Measurements from ENCODE around the gene OGFOD3.
"Not testable (repeated sequence)": the region's sequence is repeated elsewhere in the genome, so short reads cannot be mapped to it uniquely, and the experiment has no call there.

The OGFOD3 gene

DNA sequence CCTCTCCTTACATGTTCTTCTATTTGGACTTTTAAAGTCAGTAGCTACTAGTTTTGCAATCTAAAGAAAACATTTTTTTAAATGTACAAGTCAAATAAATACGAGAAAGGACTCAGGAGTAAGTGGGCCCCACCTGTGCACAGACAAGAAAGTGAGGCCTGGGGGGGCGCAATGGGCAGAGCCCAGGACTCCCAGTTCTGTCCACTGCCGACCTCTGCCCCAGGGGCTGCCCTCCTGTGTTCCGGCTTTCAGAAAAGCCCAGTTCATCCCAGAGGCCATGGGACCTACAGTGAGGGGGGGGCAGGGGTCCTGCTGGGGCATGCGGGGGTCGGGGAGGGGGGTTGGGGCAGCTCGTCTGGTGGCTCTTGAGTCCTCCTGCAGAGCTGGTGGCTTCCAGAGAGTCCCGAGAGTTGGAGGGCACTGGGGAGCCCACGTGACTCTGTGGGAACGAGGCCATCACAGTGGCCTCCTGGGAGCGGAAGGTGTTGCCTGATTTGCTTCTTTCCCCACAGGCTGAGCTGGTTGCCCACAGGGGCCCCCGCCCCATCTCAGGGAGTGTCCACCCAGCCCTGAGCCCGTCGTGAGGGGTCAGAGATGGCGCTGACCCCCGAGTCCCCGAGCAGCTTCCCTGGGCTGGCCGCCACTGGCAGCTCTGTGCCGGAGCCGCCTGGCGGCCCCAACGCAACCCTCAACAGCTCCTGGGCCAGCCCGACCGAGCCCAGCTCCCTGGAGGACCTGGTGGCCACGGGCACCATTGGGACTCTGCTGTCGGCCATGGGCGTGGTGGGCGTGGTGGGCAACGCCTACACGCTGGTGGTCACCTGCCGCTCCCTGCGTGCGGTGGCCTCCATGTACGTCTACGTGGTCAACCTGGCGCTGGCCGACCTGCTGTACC lies 44.4 kb downstream of the OGFOD3 start:
- no peaks in the 10 kb centered on the region for H3K27me3 ChIP-seq (ENCODE audit: insufficient read depth, low read depth, severe bottlenecking)

DNA sequence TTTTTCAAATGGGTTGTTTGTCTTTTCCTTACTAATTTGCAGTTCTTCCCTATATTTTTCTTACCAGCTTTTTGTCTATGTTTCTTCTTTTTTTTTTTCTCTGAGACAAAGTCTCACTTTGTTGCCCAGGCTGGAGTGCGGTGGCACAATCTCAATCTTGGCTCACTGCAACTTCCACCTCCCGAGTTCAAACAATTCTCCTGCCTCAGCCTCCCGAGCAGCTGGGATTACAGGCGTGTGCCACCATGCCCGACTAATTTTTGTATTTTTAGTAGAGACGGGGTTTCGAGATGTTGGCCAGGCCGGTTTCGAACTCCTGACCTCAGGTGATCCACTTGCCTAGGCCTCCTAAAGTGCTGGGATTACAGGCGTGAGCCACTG lies 45.3 kb downstream of the OGFOD3 start:
- DNase-seq; H3K9me3 ChIP-seq (ENCODE audit: severe bottlenecking); H3K27ac ChIP-seq; H3K27me3 ChIP-seq (ENCODE audit: insufficient read depth, low read depth, severe bottlenecking); H3K4me3 ChIP-seq (ENCODE audit: low read depth, low read length); H3K36me3 ChIP-seq: not testable (repeated sequence)

More for the DNA sequence above, 44.4 kb downstream of the OGFOD3 start:
- no peak overlapping the region for H3K4me3 ChIP-seq (ENCODE audit: low read depth, low read length)
- no peaks in the 10 kb centered on the region for H3K9me3 ChIP-seq (ENCODE audit: severe bottlenecking)
- TF ChIP-seq CTCF (IDR thresholded peaks at IDR 0.05; ENCODE audit: low read depth, low read length) = no peak
- no peak overlapping the region for H3K27ac ChIP-seq
- DNase-seq = no peak
- no peaks in the 10 kb centered on the region for H3K36me3 ChIP-seq

DNA sequence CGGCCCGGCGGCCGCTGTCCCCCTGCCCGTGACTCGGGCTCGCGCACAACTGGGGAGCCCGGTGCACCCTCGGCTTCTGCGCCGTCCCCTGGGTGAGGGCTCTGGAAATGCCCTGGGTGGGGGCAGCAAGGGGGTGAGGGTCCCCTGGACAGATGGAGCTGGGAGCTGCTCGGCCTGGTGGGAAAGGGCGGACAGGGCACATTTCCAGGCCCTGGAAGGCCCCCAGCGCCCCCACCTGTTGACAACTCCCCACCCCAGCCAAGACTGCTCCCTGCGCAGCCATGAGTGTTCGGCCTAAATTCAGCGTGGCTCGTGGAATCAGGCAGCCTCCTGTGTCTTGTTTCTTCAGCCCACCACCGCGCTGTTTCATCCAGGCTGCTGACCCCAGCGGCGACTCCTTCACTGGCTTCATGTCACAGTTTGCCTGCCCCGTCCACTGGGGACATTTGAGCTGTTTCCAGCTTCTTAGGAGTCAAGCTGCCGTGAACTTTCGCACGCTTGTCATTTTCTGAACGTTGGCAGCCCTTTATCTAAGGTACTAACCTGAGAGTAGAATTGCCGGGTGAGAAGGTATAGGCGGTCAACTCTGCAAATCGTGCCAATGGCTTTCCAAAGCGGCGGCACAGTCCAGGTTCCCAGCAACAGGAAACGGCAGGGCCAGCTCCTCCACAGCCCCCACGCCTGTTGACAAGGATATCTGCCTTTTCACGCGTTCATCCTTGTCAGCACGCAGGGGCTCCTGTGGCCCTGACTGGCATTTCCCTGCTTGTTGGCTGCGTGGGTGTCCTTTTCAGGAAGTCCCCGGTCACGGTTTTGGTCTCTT lies 45.9 kb downstream of the OGFOD3 start:
- H3K27ac ChIP-seq = peak overlapping the region; percentile 23; the same call in 1 of the 2 replicates
- H3K36me3 ChIP-seq = no peaks in the 10 kb centered on the region
- H3K9me3 ChIP-seq (ENCODE audit: severe bottlenecking) = no peaks in the 10 kb centered on the region
- H3K27me3 ChIP-seq (ENCODE audit: insufficient read depth, low read depth, severe bottlenecking) = no peaks in the 10 kb centered on the region
- no peak for DNase-seq
- H3K4me3 ChIP-seq (ENCODE audit: low read depth, low read length) = peak overlapping the region; percentile 40
- no peak for TF ChIP-seq CTCF (IDR thresholded peaks at IDR 0.05; ENCODE audit: low read depth, low read length)

DNA sequence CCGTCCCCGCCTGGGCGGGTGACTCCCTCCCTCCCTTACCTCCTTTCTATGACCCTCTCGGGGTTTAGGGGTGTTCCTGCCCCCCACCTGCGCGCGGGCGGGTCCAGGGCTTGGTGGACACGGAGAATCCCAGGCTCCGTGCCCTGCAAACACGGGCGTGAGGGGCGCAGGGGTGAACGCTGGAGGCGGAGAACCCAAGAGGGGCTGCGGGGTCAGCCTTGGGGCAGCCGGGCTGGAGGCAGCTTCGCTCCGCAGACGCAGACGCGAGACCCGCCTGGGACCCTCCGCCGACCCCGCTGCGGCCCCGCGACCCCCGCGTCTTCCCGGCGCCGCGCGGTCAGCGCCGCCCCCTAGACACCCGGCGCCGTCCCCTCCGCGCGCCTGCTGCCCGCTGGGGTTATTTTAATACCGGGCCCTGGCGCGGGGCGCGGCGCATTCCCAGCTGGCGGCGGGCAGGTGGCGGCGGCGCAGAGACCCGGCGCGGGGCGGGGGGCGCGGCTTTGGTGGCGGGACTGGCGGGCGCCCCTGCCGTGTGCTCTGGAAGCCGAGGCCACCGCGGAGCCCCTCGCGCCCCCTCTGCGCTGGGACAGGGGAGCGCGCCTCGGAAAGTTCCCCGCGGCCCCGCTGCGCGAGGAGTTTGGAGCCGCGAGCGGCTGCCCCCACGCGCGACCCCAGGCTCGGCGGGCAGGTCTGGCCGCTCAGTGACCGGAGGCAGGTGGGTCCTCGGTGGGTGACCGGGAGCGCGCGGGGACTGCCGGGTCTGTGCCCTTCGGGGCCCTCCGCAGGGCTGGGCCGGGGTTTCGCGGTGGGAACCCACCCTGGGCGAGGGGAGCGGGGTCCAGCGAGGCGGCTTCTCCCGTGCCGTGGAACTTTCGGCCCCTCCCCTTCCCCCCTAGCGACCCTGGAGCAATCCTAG lies 46.8 kb downstream of the OGFOD3 start, which contains the start of gene UTS2R:
Gene UTS2R, plus strand, starts transcription at position 433 of the 916 bp plus-strand sequence. CDS start 2,560 bp downstream, outside the sequence.
- no peaks in the 10 kb centered on the region for H3K36me3 ChIP-seq
- H3K9me3 ChIP-seq (ENCODE audit: severe bottlenecking) = no peaks in the 10 kb centered on the region
- peak within 1 kb of the TSS; percentile 42 for H3K4me3 ChIP-seq (ENCODE audit: low read depth, low read length)
- DNase-seq = no peak
- H3K27me3 ChIP-seq (ENCODE audit: insufficient read depth, low read depth, severe bottlenecking) = no peaks in the 10 kb centered on the region
- no peak for TF ChIP-seq CTCF (IDR thresholded peaks at IDR 0.05; ENCODE audit: low read depth, low read length)
- peak within 1 kb of the TSS; percentile 55 for H3K27ac ChIP-seq

- H3K9me3 ChIP-seq (ENCODE audit: severe bottlenecking) = no peaks in the 10 kb centered on the region
Observed at GRCh38 chr17:82370471-82371332, 47.7 kb downstream of the OGFOD3 start.

More at GRCh38 chr17:82370471-82371332, 47.7 kb downstream of the OGFOD3 start:
- Histone ChIP-seq H3K4me3 (ENCODE audit: low read depth, low read length) (peak overlapping the region; percentile 42), H3K36me3 (no peaks in the 10 kb centered on the region), H3K27ac (peak overlapping the region; percentile 55), H3K27me3 (ENCODE audit: insufficient read depth, low read depth, severe bottlenecking) (no peaks in the 10 kb centered on the region)
- DNase-seq = no peak
- TF ChIP-seq CTCF (IDR thresholded peaks at IDR 0.05; ENCODE audit: low read depth, low read length) = no peak

Measured in WERI-Rb-1 (cell line).